Measurements from ENCODE around the gene SLC9A4. TPM values are rescaled to one million over a fixed set of nuclear protein-coding genes. Genes with fewer than 3 reads are reported as not detected.

The SLC9A4 gene
- total and polyA plus RNA-seq, 10 of the 15 experiments (the other 5 are each of a cell fraction or from before 2014, with no cell fraction given) = 0.10 TPM; not detected in 9

DNA sequence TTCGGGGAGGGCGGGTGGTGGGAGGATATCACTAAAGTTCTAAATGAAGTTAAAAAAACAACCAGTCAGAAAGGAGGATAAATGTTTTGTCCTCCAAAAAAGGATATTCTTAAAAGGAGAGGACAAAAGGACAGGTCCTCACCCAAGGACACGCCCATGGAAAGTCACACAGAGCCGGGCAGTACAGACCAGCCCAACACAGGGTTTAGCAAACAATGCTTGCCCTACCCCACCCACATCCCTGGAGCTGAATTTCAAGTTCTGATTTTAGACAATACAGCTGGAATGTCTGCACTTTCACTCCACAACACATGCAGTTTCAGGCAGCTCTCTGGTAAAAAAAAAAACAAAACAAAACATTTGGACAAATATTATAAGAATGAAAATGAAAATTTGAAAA lies 67.9 kb downstream of the SLC9A4 start (continued):
- TF ChIP-seq SPI1 (IDR thresholded peaks at IDR 0.05; ENCODE audit: borderline replicate concordance, insufficient read depth, low read depth, low read length) = no peak
- no peak for TF ChIP-seq RBBP5 (conservative IDR thresholded peaks at IDR 0.05)

GRCh38 chr2:102544182-102544581 lies 71.2 kb downstream of the SLC9A4 start:
- Histone ChIP-seq H3K79me2 (ENCODE audit: control insufficient read depth, insufficient read depth, low read length) (no peaks in the 10 kb centered on the region), H3K4me1 (ENCODE audit: control insufficient read depth, insufficient read depth, low read length) (no peaks in the 10 kb centered on the region), H3K4me3 (no peak overlapping the region), H2AFZ (ENCODE audit: control insufficient read depth, low read depth, low read length) (no peak overlapping the region), H3K9me3 (replicated peaks; ENCODE audit: control insufficient read depth, insufficient read depth, low read length) (no peaks in the 10 kb centered on the region; the same call in 2 of the 3 replicates), H3K27me3 (replicated peaks in 1 of 2; ENCODE audit: control insufficient read depth in 2 of 2, insufficient read depth in 2 of 2, low read length in 1 of 2) (no peaks in the 10 kb centered on the region), H3K36me3 (ENCODE audit: control insufficient read depth in 2 of 2, insufficient read depth in 2 of 2, low read length in 1 of 2) (no peaks in the 10 kb centered on the region), H3K27ac (ENCODE audit: control insufficient read depth, insufficient read depth) (no peak overlapping the region), H3K4me2 (ENCODE audit: control insufficient read depth, insufficient read depth) (no peak overlapping the region), H3K9ac (ENCODE audit: control insufficient read depth, insufficient read depth, low read length) (no peak overlapping the region), H4K20me1 (ENCODE audit: control insufficient read depth, insufficient read depth) (no peaks in the 10 kb centered on the region)
- ChIA-PET CTCF (interaction anchor here (1.4 kb wide), 1 partner anchor 209 kb away, joined by 4 read pairs; no protein-coding TSS in a partner anchor), SMC1A (ENCODE audit: uncharacterized antibody, unreplicated experiment) (no interaction called here), POLR2A (no interaction called here), RAD21 (ENCODE audit: unreplicated experiment) (no interaction called here)
- no peak for FAIRE-seq
- BruUV-seq (replicated peaks) = no TSS peak
- 0% methylated on average over 1 of the region's 1 CpG for WGBS (ENCODE audit: insufficient coverage, insufficient replicate concordance, low lambda C conversion rate, missing lambda C conversion rate)
- DNase-seq (ENCODE audit: low read depth, low spot score) = no peak
- in situ Hi-C loops (cut with MboI) = no loop called here
- no peak for ATAC-seq
- intact Hi-C loops (cut with micrococcal nuclease; ENCODE audit: unreplicated experiment) = no loop called here
- TF ChIP-seq CBFB (IDR thresholded peaks at IDR 0.05; ENCODE audit: low read depth) (no peak), RAD51 (IDR thresholded peaks at IDR 0.05) (no peak), NFXL1 (IDR thresholded peaks at IDR 0.05; ENCODE audit: borderline replicate concordance) (no peak), CHD4 (IDR thresholded peaks at IDR 0.05) (no peak)
- TF ChIP-seq, protein P1, sequence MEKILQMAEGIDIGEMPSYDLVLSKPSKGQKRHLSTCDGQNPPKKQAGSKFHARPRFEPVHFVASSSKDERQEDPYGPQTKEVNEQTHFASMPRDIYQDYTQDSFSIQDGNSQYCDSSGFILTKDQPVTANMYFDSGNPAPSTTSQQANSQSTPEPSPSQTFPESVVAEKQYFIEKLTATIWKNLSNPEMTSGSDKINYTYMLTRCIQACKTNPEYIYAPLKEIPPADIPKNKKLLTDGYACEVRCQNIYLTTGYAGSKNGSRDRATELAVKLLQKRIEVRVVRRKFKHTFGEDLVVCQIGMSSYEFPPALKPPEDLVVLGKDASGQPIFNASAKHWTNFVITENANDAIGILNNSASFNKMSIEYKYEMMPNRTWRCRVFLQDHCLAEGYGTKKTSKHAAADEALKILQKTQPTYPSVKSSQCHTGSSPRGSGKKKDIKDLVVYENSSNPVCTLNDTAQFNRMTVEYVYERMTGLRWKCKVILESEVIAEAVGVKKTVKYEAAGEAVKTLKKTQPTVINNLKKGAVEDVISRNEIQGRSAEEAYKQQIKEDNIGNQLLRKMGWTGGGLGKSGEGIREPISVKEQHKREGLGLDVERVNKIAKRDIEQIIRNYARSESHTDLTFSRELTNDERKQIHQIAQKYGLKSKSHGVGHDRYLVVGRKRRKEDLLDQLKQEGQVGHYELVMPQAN (conservative IDR thresholded peaks at IDR 0.05) = no peak
- TF ChIP-seq, protein P2, sequence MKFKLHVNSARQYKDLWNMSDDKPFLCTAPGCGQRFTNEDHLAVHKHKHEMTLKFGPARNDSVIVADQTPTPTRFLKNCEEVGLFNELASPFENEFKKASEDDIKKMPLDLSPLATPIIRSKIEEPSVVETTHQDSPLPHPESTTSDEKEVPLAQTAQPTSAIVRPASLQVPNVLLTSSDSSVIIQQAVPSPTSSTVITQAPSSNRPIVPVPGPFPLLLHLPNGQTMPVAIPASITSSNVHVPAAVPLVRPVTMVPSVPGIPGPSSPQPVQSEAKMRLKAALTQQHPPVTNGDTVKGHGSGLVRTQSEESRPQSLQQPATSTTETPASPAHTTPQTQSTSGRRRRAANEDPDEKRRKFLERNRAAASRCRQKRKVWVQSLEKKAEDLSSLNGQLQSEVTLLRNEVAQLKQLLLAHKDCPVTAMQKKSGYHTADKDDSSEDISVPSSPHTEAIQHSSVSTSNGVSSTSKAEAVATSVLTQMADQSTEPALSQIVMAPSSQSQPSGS (IDR thresholded peaks at IDR 0.05; ENCODE audit: low read length) = no peak
